GM23338 (cell line): ENCODE measurements around the gene CTNND2. TPM values are rescaled to one million over a fixed set of nuclear protein-coding genes. Genes with fewer than 3 reads are reported as not detected.

Experiments used
- ATAC-seq: fragments of 200-7000 bp; cut with Tn5 transposase; 3 replicates; pipeline ENCODE4 v1.9.1; 2020
- DNase-seq: peaks from one replicate; pipeline ENCODE4 v3.0.0-alpha.2; 2015; ENCODE audit warnings: low spot score
- H2AFZ ChIP-seq: fragments of 200-600 bp; sonication (generic); 2 replicates; pipeline ENCODE4 v1.8.0; 2016; ENCODE audit warnings: antibody characterized with exemption, mild to moderate bottlenecking, moderate library complexity
- H3F3A ChIP-seq: fragments of 200-600 bp; sonication (generic); replicated peaks from 2 replicates; pipeline ENCODE4 v1.8.0; 2017; ENCODE audit warnings: antibody characterized with exemption, mixed run types, low read depth
- H3K27ac ChIP-seq: fragments of 200-600 bp; sonication (generic); 2 replicates; pipeline ENCODE4 v1.6.1; 2016; ENCODE audit warnings: low read depth
- H3K27me3 ChIP-seq: fragments of 200-600 bp; sonication (generic); 2 replicates; pipeline ENCODE4 v1.8.0; 2016; ENCODE audit warnings: mild to moderate bottlenecking, mixed run types, moderate library complexity; ENCODE audit not compliant: insufficient read depth
- H3K36me3 ChIP-seq: fragments of 200-600 bp; sonication (generic); 2 replicates; pipeline ENCODE4 v1.8.0; 2016; ENCODE audit warnings: mild to moderate bottlenecking; ENCODE audit not compliant: insufficient read depth
- H3K4me1 ChIP-seq: fragments of 200-600 bp; sonication (generic); 2 replicates; pipeline ENCODE4 v1.8.0; 2016; ENCODE audit warnings: mild to moderate bottlenecking, moderate library complexity; ENCODE audit not compliant: insufficient read depth
- H3K4me2 ChIP-seq: fragments of 200-600 bp; sonication (generic); 2 replicates; pipeline ENCODE4 v1.7.1; 2017; ENCODE audit warnings: mixed run types
- H3K4me3 ChIP-seq: fragments of 200-600 bp; sonication (generic); 2 replicates; pipeline ENCODE4 v1.6.1; 2016; ENCODE audit warnings: mixed run types
- H3K79me2 ChIP-seq: fragments of 200-600 bp; sonication (generic); replicated peaks from 2 replicates; pipeline ENCODE4 v1.8.0; 2017; ENCODE audit warnings: mild to moderate bottlenecking; ENCODE audit not compliant: insufficient read depth
- H3K9me2 ChIP-seq: fragments of 200-600 bp; sonication (generic); 2 replicates; pipeline ENCODE4 v1.8.0; 2017; ENCODE audit not compliant: insufficient read depth
- H4K20me1 ChIP-seq: fragments of 200-600 bp; sonication (generic); replicated peaks from 2 replicates; pipeline ENCODE4 v1.8.0; 2017; ENCODE audit warnings: mild to moderate bottlenecking; ENCODE audit not compliant: insufficient read depth
- H3K27ac Mint-ChIP-seq: 2 replicates; pipeline ENCODE4 v1.8.0; 2020; ENCODE audit warnings: inconsistent platforms, mild to moderate bottlenecking, moderate library complexity, mixed read lengths
- H3K27me3 Mint-ChIP-seq: 3 replicates; pipeline ENCODE4 v1.8.0; 2022; ENCODE audit warnings: low read depth, mild to moderate bottlenecking, moderate library complexity, mixed read lengths, inconsistent platforms; ENCODE audit not compliant: insufficient read depth, poor library complexity
- H3K36me3 Mint-ChIP-seq: 3 replicates; pipeline ENCODE4 v1.8.0; 2021; ENCODE audit warnings: low read depth, mild to moderate bottlenecking, inconsistent platforms, moderate library complexity, mixed read lengths
- H3K4me1 Mint-ChIP-seq: 3 replicates; pipeline ENCODE4 v1.8.0; 2020; ENCODE audit warnings: mild to moderate bottlenecking, inconsistent platforms, mixed read lengths
- H3K4me3 Mint-ChIP-seq: 3 replicates; pipeline ENCODE4 v1.8.0; 2021; ENCODE audit warnings: moderate library complexity, mild to moderate bottlenecking, inconsistent platforms, mixed read lengths
- H3K9me3 Mint-ChIP-seq: 3 replicates; pipeline ENCODE4 v1.8.0; 2020; ENCODE audit warnings: moderate library complexity, mild to moderate bottlenecking, inconsistent platforms, mixed read lengths
- CREB1 ChIP-seq: fragments of 250-450 bp; sonication (Bioruptor Pico); IDR thresholded peaks from 2 replicates; pipeline ENCODE4 v1.5.0; 2020; ENCODE audit warnings: low read depth, mild to moderate bottlenecking, moderate library complexity
- ETS1 ChIP-seq: IDR thresholded peaks from 2 replicates; pipeline ENCODE4 v1.6.1; 2016; ENCODE audit warnings: antibody characterized with exemption
- EZH2phosphoT487 ChIP-seq: fragments of 200-600 bp; sonication (generic); IDR thresholded peaks from one replicate; pipeline ENCODE4 v1.8.1; 2018; ENCODE audit warnings: antibody characterized with exemption; ENCODE audit not compliant: unreplicated experiment
- JUNB ChIP-seq: IDR thresholded peaks from one replicate; pipeline ENCODE4 v1.6.1; 2016; ENCODE audit warnings: antibody characterized with exemption; ENCODE audit not compliant: unreplicated experiment
- NANOG ChIP-seq: IDR thresholded peaks from 2 replicates; pipeline ENCODE4 v1.6.1; 2016; ENCODE audit warnings: antibody characterized with exemption, borderline replicate concordance
- POLR2AphosphoS5 ChIP-seq: IDR thresholded peaks from 2 replicates; pipeline ENCODE4 v1.6.1; 2016; ENCODE audit warnings: antibody characterized with exemption, low read depth
- REST ChIP-seq: IDR thresholded peaks from one replicate; pipeline ENCODE4 v1.6.1; 2018; ENCODE audit warnings: antibody characterized with exemption; ENCODE audit not compliant: unreplicated experiment
- ZNF114 ChIP-seq: fragments of 250-450 bp; sonication (Bioruptor Pico); IDR thresholded peaks from 2 replicates; pipeline ENCODE4 v1.5.0; 2020; ENCODE audit warnings: mild to moderate bottlenecking, moderate library complexity
- ZNF331 ChIP-seq: fragments of 250-450 bp; sonication (Bioruptor Pico); IDR thresholded peaks from 2 replicates; pipeline ENCODE4 v1.5.0; 2020; ENCODE audit warnings: low read depth, mild to moderate bottlenecking, moderate library complexity
- ZNF462 ChIP-seq: fragments of 250-450 bp; sonication (Bioruptor Pico); IDR thresholded peaks from 2 replicates; pipeline ENCODE4 v1.5.0; 2020; ENCODE audit warnings: mild to moderate bottlenecking, moderate library complexity
- polyA plus RNA-seq: library from polyadenylated mRNA; unstranded; fragments of >200 nt; fragmentation: Nextera tagmentation; extraction: Ambion mirVana; gene quantifications from 2 replicates; pipeline ENCODE4 v1.2.1, GENCODE V29; 2016
- total RNA-seq: library from RNA; depleted of rRNA; stranded (reverse); fragments of >200 nt; shearing (Covaris generic); gene quantifications from 2 replicates; pipeline ENCODE4 v1.2.3, GENCODE V29; 2014

Gene CTNND2
- total and polyA plus RNA-seq, 2 experiments from 2014 or later = 5.1 to 7.0 TPM

GRCh38 chr5:10927608-10928007 lies 976.6 kb downstream of the CTNND2 start (continued):
- TF ChIP-seq POLR2AphosphoS5 (no peak), ZNF114 (CRISPR knock-in tag) (no peak), NANOG (no peak), ETS1 (no peak), ZNF462 (CRISPR knock-in tag) (no peak), CREB1 (CRISPR knock-in tag) (no peak), EZH2phosphoT487 (no peak)

GRCh38 chr5:10923310-10923709 lies 980.9 kb downstream of the CTNND2 start:
- H3K27ac ChIP-seq = no peak overlapping the region
- H3K4me1 ChIP-seq = no peaks in the 10 kb centered on the region
- DNase-seq (no peak), ATAC-seq (no peak)
- no peaks in the 10 kb centered on the region for H3K79me2 ChIP-seq
- H3K9me2 ChIP-seq = no peaks in the 10 kb centered on the region
- Mint-ChIP-seq H3K9me3 (peaks cover 13% of the 10 kb centered on the region; the same call in 2 of the 3 replicates), H3K27ac (no peak overlapping the region), H3K36me3 (no peaks in the 10 kb centered on the region), H3K4me3 (no peak overlapping the region), H3K27me3 (no peaks in the 10 kb centered on the region), H3K4me1 (peaks cover 2% of the 10 kb centered on the region)
- H3K27me3 ChIP-seq = no peaks in the 10 kb centered on the region
- no peak overlapping the region for H2AFZ ChIP-seq
- no peaks in the 10 kb centered on the region for H4K20me1 ChIP-seq
- H3K4me2 ChIP-seq = no peak overlapping the region
- no peaks in the 10 kb centered on the region; the same call in 1 of the 2 replicates for H3K36me3 ChIP-seq
- H3F3A ChIP-seq = no peaks in the 10 kb centered on the region
- H3K4me3 ChIP-seq = no peak overlapping the region
- TF ChIP-seq ZNF331 (CRISPR knock-in tag) (no peak), EZH2phosphoT487 (no peak), JUNB (no peak), CREB1 (CRISPR knock-in tag) (no peak), REST (no peak)
